Measurements from ENCODE around the gene CPT1A.
"Not testable (repeated sequence)": the region's sequence is repeated elsewhere in the genome, so short reads cannot be mapped to it uniquely, and the experiment has no call there.

CPT1A gene

DNA sequence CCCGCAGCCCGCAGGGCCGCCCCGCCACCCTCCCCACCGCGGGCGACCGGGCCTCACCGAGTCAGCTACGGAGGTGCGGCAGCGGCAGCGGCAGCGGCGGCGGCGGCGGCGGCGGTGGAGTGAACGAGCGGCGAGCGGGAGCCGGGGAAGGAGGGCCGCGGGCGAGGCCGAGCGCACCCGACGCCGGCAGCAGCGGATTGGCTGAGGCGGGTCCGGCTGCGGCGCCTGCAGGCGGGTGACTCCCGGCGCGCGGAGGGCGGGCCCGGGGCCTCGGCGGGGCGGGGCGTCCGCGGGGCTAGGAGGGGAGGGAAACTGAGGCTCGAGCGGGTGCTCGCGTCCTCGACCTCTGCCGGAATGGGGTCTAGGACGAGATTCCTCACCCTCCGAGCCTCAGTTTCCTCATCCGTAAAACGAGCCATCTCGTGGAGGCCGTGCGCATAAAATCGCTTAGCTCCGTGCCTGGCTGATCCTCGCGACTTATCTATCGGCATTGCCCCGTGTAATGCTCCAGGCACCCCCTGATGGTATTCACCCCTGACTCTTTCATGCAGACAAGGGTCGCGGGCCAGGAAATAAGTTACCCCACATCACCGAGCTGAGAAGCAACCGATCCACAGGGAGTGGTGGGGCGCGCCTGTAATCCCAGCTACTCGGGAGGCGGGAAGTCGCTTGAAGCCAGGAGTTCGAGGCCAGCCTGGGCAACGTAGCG lies at the start of gene CPT1A:
CPT1A (minus strand) TSS at position 199 of the 709 bp plus-strand sequence. CDS start 26,442 bp downstream, outside the sequence.
- DNase-seq = no peak

DNA sequence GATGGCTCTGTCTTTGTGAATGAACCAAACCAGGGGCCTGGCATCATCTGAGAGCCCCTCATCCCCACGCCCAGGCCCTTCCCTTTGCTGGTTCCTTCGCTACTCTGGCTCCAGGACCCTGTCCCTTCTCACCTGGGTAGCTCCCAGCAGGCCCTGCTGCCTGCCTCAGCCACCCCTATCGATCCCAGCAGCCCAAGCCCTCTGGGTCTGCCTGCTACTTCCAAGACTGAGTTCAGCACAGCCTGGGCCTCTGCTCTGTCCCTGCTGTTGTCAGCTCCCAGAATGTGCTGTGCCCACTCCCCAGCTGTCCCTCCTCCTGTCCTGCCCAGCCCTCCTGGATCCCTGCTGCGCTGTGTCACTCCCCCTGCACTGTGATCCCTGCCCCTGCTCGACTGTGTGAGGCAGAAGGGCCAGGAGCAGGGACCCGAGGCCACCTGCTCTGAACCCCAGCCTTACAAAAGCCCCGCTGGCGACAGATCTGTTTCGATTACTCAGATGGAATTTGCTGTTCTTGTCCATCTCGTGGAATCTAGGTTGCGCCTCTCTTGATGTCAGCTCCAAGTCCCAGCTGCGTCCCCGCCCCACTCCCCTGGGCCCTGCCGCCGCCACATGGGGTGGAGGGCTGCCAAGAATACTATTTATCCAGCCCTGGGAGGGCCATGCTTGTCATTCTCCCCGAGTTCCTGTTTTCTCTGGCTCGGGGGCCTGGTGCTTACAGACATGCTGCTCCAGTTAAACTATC lies 48.9 kb upstream of the CPT1A start:
- no peak for DNase-seq

DNA sequence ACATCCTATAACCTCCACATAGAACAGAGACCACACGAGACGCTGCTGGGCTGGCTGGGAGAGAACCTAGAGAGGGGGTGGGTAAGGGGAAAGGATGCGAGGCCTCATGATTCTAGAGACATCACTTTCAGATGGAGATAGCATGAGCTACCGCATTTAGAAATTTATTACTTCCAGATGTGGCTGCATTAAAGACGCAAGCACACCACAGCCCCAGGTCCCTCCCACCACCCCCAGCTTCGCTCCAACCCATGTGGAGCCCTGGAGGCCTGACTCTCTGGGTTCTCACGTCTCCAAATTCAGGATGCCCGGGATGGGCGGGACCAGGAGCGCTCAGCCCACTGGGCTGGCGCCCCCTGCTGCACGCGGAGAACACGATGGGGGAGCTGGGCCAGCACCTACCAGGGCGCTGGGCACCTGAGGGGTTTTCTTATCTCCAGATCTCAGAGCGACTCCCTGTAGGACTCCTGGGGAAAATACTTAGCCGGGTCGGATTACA lies 48.3 kb upstream of the CPT1A start:
- DNase-seq = no peak

DNA sequence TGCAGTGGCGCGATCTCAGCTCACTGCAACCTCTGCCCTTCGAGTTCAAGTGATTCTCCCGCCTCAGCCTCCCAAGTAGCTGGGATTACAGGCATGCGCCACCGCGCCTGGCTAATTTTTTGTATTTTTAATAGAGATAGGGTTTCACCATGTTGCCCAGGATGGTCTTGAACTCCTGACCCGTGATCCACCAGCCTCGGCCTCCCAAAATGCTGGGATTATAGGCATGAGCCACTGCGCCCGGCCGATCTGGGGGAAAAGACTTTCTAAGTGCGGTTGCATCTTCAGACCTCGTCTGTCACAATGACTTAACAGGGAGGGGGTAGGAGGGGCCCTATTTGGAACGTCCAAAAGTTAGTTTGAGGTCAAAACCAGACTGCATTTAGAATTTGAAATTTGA lies 43.1 kb upstream of the CPT1A start:
- DNase-seq = not testable (repeated sequence)

DNA sequence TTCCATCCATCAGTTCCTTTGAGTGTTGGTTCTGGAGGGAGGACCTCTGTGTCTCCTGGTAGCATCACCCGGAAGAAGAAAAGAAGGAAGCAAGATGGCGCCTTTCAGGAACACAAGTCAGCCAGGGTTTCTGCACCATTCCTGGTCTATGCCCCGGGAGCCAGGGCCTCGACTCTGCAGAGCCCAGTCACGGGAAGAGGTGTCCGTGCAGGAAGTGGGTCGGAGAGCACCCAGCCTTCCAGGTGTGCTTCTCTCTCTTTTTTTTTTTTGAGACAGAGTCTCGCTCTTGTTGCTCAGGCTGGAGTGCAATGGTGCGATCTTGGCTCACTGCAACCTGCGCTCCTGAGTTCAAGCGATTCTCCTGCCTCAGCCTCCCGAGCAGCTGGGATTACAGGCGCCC lies 40.7 kb upstream of the CPT1A start:
- no peak for DNase-seq

DNA sequence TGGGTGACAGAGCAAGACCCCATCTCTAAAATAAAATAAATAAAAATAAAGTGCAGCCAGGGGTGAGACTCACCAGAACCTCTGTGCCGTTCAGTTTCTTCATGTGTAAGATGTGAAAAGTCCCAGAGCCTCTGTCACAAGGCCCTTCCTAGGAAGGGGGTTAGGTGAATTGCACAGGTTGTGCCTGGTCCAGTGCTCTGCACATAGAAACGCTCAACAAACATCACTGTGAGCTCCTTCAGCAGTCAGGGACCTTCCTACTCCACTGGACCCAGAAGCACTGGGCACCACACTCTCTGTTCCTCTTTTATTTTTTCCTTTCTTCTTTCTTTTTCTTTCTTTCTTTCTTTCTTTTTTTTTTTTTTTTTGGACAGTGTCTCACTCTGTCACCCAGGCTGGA lies 39.6 kb upstream of the CPT1A start:
- DNase-seq = no peak

DNA sequence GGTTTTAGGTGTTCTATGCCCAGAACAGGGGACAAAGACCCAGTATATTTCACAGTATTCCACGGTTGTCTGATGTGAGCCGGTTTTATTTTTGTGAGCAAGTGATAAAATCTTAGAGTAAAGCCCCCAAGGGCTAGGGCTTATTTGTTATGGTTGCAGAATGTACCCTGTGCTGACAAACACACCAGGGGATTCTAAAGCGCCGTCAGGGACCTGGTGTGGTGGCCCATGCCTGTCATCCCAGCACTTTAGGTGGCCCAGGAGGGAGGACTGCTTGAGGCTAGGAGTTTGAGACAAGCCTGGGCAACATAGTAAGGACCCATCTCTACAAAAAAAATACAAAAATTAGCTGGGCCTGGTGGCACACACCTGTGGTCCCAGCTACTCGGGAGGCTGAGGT lies 39.1 kb upstream of the CPT1A start:
- DNase-seq = no peak

DNA sequence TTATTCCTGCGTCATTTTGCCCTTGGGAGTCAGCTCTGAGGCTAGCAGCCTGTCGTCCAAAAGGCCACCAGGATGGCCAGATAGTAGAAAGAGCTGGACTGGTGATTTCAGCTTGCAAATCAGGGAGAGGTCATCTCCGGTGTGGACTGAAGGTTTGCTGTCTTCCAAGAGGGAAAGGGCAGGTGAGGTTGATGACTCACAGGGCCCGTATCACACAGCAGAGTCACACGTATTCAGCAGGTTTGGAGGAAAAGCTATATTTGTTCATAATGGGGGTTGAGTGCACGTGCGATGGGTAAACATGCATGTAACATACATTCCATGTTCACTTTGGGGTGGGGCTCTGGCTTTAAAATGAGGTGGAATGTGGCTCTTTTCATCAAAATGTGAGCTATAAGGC lies 36.3 kb upstream of the CPT1A start:
- no peak for DNase-seq

DNA sequence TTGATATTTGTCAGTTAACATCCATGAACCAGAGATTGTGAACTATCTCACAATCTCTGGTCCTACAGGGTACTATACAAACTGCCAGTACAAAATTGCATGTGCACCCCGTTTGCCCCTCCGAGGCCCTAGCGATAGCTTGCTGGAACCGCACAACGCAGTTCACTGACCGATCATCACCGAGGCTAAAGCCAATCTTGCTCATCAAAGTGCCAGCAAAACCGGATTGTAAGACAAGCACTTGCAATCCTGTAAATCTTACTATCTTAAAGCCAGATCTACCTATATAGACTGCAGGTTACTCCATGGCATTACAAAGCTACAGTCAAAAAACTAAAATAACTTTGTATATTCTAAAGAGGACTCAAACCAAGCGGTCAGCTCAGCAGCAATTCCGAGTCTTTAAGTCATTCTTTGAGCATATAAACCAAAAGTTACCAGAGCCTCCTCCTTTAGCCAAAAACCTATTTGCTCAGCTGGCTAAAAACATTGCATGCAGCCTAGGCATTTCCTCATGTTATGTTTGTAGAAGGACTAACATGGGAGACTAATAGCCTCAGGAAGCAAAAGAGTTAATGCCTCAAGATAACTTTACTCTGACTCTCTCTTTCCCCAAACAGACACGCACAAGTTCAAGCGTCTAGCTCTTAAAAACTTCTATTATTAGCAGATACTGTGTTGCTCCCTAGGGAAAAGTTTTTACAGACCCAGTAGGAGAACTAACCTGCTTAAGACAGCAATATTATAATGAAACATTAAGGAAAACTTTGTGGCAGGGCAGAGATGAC lies 30.7 kb upstream of the CPT1A start:
- no peak for DNase-seq

DNA sequence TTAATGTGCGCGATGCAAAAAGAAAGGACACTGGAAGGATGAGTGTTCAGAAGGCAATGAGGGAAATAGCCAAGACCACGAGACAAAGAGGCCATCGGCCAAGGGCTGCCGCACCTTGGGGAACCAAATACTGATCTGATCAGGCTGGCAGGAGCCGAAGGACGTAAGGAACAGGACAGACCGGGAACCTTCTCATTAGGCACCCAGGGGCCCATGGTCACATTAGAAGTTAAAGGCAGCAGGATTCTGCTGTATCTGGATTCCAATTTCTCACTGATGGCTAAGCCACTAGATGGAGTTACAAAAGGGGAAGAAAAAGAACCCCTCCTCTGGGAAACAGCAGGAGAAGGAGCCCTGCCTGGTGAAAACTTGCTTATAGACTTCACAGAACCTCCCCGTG lies 28.8 kb upstream of the CPT1A start:
- no peak for DNase-seq

DNA sequence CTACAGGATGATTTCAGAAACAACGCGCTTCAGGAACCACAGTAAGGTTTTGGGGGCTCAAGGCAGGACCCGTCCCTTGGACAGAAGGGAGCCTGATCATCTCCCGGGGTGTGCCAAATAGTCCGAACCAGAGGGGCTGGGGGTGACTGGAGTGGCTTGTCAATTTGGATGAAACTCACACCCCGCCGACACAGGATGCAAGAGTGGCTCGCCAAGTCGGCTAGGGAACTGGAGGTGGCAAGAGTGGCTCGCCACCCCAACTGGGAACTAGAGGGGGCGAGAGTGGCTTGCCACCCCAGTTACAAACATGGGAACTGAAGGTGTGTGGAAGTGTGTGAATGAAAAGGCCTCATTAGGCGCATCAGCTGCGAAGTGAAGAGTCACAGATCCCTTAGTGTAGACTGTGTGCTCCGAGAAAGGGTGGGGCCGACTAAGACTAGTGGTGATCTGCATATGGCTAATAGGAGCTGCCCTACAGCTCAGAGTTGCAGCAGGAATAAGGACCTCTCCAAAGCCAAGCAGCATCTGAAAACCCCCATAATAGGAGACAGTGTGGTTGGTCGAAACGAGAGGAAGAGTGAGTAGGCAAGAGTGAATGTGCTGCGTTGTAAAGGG lies 26.6 kb upstream of the CPT1A start:
- DNase-seq = no peak

DNA sequence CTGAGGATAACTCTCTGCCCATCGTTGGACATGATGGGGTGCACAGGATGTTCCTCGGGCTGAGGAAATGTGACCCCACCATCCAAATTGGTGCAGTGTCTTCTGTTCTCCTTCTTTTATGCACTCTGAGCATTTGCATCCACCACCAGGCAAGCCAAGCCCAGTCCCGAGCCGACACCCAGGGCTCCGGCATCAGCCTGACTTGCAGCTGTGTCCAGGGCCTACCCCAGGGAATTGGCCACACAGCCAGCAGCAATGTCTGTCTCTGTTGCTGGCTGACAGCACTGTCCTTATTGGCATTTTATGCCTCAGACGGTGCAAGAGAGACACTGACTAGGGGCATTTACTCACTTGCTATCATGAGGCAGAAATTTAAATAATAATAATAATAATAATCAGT lies 25.4 kb upstream of the CPT1A start:
- no peak for DNase-seq

DNA sequence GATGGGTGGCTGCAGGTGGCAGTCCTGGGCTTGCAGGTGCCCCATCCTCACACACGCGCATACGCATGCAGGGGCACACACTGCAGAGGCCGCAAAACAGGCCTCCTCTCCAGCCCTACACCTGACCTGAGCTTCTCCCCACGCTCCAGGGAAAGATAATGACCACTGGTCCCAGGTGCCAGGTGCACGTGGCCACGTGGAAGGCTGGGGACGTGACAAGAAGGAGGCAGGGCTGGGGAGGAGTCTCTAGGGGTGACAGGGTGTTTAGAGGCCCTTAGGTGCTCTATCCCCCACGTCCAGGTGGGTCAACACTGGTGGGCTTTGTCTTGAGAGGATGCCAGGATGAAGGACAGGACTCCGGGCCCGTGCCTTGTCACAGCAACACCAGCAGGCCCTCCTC lies 23.5 kb upstream of the CPT1A start:
- no peak for DNase-seq

DNA sequence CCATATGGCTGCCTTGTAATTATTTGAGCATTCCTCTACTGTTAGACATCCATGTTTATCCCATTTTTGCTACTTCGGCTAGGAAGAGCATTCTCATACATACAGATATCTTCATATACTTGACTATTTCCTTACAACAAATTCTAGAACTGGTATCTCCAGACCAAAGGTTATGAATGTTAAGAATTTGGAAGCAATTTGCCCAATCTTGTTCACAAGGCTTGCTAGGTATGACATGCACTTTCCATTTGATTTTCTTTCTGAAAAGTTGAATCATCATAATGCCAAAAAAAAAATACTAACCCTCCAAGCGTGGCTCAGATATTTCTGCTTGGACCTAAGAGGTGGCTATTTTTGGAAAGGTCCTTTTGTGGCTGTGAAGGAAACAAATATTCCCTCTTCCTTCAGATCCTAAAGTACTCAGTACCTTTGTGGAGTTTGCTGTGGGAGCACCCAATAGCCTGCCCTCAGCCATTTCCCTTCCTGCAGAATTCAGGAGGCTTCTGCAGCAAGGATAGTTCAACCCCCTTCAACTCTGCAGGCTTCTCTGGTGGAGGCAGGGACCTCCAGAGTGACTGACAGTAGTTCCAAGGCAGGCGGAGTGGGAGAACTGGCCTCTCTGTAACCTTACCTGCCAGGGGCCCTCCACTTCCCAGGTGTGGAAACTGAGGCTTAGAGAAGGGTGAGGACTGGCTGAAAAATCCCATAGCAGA lies 22.0 kb upstream of the CPT1A start:
- no peak for DNase-seq

DNA sequence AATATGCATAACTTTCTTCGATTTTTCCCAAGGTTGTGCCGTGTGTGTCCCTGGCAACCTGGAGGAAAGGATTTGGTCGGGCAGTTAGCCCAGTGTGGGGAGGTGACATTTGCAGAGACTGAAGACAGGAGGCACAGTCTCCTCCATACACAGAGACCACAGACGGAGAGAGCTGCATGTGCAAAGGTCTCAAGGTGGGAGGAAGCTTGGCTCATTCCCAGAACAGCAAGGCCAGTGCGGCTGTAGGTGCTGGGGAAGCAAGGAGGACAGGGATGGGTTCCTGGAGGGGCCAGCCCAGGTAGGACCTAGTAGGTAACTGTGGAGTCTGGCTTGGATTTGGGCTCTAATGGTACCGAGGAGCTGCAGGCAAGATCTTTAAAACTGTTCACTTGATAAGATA lies 20.7 kb upstream of the CPT1A start:
- no peak for DNase-seq

DNA sequence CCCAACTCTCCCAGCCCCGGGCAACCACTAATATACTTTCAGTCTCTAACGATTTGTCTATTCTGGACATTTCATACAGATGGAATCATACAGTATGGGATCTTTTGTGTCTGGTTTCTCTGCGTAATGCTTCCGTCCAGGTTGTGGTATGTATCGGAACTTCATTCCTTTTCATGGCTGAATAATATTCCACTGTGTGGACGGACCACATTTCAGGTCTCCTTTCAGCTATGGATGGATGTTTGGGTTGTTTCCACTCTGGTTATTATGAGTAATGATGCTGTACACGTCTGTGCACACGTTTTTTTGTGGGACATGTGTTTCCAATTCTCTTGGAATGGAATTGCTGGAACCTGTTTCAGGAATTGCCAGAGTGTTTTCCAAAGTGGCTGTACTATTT lies 17.4 kb upstream of the CPT1A start:
- no peak for DNase-seq

DNA sequence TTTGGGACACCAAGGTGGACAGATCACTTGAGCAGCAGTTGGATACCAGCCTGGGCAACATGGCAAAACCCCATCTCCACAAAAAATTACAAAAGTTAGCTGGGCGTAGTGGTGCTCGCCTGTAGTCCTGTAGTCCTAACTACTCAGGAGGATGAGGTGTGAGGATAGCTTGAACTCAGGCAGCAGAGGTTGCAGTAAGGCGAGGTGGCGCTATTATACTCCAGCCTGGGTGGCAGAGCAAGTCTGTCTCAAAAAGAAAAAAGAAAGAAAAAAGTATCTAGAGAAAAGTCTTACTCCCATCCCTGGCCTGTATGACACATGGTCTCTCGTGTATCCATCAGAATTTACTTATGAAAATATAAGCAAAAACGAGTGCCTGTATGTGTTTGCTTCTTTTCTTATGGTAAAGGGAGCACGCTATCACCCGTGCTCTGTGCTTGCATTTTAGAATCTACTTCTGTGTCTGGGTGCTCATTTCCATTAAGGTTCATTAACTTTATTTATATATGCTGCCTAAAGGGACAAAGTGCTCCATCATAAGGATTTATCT lies 15.4 kb upstream of the CPT1A start:
- no peak for DNase-seq

DNA sequence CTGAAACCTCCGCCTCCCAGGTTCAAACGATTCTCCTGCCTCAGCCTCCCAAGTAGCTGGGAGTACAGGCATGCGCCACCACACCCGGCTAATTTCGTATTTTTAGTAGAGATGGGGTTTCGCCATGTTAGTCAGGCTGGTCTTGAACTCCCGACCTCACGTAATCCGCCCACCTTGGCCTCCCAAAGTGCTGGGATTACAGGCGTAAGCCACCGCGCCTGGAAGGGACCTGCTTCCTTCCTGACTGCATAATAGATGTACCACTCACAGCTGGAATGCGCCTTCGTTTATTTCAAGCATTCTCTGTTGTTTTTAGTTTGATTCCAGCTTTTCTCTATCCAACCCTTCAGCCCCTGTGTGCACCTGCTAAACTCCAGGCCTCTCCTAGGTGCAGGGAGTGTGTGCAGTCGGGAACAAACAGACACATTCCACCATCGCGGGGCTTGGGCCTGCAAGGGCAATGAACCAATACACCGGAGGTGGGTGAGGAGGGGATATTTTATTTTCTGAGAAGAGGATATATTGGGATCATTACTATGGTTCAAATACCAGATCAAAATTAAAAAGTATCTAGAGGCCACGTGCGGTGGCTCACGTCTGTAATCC lies 14.8 kb upstream of the CPT1A start:
- not testable (repeated sequence) for DNase-seq

DNA sequence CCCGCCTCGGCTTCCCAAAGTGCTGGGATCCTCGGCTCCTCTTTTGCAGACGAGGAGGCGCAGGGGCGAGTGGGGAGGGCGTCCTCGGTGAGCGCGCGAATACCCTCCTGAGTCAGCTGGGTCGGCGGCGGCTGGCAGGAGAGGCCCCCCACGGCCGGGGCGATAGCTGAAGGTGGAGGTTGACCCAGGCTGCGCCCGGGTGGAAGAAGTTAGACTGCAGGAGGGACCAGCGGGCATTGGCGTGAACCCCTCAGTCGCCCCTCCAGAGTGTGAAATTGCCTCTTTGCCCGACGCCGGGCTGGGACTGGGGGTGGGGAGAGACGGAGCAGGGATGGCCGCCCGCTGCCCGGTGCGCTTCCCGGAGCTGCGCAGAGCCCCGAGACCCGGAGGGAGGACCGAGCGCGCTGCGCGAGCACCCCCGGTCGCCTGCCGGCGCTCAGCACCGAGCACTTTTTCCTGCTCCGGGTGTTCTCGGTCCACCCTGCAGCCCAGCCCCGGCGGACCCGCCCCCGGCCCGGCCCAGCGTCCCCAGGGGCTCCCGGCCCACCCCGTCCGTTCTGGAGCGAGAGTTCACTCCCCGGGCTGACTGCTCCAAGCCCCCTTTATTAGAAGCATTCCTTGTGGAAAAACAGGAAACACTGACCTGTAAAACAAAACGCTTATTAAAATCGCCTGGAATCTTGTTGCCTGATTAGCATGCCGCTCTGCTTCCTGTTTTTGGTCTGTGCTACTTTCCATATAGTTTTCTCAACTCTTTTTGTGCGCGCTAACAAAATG lies 13.7 kb upstream of the CPT1A start:
- no peak for DNase-seq

DNA sequence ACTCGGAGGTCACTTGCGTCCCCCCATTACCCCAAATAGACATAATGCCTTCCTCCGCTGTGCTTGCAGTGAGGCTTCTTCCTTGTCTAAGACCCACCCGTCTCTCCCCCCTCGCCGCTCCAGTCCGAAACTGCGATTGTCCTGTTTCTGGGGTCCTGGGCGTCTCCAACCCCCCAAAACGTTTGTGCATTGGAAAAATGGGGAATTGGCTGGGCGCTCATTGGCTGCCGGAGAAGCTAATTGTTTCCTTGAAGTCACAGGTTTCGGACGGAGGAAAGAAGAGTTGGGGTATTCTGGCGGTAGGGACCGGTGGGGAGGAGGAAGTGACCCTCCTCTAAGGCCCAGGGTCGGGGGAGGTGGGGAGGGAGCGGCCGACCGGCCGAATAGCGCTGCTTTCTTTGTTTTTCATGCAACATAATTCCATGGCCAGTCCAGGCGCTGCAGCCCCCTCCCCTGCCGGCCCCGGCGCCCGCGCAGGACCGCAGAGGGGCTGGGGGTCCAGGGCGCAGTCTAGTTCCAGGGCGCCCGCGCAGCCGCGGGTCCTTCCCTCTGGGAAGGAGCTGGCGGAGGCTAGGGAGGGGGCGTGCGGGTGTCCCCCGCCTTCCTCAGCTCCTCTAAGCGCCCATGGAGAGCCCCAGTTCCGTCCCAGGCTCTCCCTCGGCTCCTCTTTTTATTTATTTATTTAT lies 12.7 kb upstream of the CPT1A start:
- no peak for DNase-seq

Data from NK-92 treated with Interleukin-12 subunit alpha and Interleukin-12 subunit beta, amount 100 ng/mL, for 24 hours (cell line).